Inflammatory macrophage (primary cell): ENCODE results near the gene CRIM1.

Experiments
- DNase-seq, 2 donors: peaks; one replicate each; pipeline ENCODE4 v3.0.0-alpha.2; 2020 to 2022

The CRIM1 gene

DNA sequence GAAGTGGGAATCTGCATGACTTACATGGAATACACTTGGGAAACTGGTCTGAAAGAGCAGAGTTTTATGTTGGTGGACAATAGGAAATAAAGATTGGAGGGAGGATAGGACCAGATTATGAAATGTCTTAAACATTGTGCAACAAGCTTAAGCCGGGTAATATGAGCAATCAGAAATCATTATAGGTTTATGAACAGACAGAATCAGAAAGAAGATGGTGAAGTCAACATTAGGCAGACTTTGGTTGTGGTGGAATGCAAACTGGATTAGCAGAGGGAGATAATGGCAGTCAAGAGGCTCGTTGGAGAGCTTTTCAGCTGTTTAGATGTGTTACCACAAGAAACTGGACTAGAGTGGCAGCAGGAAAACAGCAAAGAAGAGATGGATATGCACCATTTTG, 43.5 kb downstream of the CRIM1 start:
- no peak for DNase-seq

DNA sequence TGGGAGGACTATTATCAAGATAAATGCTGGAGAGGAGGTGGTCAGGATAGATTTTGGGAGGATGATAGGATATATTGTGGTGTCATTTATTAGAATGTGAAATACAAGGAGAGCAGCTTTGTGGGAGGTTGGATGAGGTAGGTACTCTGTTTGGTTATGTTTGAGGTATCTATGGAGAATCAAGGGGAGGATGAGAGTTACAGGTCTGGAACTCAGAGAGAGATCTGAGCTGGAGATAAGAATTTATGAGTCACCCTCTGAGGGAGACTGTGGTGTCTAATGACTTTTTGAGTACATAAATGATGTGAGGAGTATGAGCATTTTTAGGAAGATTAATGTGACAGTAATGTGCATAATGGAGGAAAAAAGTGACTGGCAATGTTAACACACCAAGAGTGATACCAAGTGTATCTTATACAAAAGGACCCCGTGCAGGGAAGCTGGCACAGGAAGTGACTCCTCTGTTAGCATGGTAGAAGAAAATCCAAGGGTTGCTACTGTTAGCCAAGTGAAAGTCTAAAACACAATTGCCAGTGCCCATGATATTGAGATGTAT, 48.2 kb downstream of the CRIM1 start:
- DNase-seq, result no peak

DNA sequence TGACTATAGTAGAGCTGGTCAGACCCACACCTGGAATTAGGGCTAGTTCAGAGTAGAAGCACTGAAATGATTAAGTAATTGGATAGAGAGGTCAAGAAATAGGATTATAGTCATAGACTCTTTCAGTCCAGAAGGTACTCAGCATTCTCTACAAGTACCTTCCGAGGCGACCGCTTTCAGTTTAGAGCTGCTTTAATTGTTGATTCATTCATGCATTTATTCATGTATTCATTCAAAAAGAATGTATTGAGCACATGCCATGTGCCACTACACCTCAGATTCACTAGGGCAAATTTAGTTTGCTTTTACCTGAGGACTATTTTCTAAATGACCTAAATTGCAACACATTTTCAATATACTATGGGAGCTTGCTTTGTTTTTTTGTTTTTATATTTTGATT, 48.7 kb downstream of the CRIM1 start:
- DNase-seq, result no peak

DNA sequence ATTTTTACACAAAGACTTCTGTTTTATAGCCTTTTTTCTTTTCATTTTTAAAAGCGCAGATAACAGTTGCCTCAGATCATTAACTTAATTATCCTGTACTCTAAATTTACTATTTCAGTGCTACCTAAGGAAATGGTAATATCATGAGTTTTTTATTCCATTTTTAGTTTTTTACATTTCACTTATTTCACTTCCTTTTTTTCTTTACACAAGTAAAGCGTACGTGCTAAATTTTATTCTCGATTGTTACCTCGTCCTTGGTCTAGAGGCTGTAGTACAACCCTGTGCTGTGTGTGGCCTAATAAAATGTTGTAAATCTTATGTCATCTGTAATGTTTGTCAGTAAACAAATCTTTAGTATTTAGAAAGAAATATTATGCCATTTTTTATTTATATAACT, 49.2 kb downstream of the CRIM1 start:
- DNase-seq, result no peak

DNA sequence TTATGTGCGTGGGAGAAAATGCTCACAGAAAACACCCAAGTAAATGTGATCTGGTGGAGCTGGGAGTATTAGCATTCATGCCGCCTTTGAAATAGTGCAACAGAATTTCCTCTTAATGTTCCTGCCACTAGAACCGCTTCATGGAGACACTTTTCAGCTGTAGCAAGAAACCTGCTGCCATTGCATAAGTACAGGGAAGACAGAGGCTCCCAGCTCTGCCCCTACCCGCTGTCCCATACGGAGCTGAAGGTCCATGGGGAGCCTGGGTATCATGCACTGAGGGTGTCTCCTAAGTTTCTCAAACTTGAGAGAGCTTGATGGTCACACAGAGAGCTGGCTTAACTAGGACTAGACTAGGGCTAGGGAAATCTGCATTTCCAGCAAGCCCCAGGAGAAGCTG, 49.6 kb downstream of the CRIM1 start:
- DNase-seq, result peak; percentile 11 to 19

DNA sequence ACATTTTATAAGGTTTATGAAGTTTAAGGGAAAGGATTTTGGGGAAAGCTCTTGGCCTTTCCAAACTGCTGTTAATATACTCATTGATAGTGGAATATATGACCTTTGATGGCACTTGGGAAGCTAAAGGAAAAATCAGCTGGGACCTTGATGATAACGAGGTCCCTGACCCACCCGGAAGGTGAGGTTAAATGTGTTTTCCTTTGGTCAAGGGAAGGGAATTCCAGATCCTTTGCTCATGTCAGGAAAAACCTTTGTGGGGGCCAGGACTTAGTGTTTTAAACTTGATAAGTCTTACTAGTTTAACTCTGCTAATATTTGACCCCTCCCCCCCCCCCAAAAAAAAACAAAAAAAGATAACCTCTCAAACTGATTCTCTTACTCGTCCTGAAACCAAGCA, 50.7 kb downstream of the CRIM1 start:
- no peak for DNase-seq

DNA sequence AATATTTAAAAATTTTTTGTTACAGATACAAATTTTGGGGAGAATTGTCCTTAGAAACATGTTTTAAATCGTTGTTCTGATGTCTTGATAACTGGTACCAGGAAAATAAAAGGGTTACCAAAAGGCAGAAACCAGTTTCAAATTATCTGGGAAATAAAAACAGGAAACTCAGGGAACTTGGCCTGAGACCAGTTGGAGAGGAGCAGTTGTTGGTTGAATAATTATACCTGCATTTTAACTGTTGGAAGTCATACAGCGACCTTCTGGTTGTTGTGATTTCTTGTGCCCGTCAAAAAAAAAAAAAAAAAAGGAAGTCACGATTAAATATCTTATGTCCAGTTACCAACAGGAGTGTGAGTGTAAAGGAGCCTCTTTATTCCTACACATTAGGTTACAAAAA, 51.8 kb downstream of the CRIM1 start:
- no peak for DNase-seq

DNA sequence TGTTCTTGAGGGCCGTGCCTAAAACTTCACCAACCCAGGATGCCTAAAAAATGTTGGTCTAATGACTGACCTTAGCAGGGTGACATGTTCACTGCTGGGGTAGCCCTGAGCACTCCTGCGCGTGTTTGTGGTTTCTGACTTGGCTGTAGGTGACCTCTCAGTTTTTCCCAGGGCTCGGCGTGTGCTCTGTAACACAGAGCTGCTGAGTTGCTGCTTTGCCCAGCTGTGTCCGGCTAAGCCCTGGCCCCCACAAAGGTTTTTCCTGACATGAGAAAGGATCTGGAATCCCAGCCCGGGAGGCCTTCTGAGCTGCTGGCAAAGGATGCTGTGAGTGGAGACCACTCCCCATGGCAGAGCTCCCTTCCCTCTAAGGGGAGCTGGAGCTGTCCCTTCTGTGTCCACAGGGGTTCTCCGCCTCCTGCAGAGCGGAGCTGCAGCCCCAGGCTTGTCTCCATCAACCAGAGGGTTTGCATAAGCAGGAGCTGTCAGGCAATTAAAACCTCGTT, 52.7 kb downstream of the CRIM1 start:
- no peak for DNase-seq

DNA sequence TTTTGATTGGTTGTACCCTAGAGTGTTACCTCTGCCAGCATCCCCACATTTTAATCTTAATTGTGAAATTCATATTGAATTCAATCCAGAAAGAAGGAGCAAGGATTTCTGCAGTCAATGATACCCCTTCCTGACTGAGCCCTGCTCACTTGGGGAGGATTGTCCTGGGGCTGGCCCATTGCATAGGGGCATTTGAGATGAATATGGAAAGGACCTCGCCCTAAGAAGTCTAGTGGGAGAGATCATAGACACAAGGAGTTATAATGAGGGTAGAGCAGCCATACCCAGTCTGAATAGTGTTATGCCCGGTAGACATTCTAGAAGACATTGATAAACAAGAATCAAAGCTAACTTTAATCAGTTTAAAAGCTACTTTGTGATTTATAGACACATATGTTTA, 53.8 kb downstream of the CRIM1 start:
- DNase-seq, result no peak

DNA sequence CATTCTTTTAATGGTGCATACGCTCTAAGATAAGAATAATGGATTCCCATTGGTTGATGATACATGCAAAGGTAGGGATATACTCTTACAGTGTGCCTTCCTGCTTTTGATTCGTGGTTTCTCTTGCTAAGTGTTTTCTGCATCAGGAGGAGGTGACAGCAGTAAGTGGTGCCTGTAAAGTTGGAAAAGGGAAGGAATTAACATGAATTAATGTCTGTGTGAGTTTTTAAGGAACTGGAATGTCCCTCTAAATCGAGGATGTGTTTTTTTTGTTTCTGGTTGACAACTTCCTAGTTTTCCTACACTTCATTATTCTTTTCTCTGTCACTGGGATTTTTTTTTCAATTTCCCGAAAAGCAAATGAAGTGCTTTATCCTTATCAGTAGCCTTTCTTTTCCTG, 54.4 kb downstream of the CRIM1 start:
- DNase-seq, result peak; percentile 13 to 17

DNA sequence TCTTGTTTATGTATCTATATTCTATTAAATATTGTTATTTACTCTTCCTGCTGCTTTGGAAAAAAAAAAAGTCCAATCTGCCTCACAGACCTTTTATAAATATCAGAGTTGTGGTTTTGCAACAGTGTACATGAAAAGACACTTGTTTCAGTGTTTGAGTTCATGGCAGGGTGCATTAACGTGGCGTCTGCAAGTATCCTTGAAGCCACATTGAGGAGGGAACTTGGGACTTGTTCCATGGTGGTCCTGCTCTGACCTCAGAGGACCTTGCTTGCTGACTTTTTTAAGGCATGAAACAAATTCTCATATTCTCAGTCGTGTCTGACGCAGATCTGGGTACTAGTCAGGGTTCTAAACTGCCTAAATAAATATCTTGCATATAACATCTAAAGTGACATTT, 55.1 kb downstream of the CRIM1 start:
- DNase-seq, result no peak

DNA sequence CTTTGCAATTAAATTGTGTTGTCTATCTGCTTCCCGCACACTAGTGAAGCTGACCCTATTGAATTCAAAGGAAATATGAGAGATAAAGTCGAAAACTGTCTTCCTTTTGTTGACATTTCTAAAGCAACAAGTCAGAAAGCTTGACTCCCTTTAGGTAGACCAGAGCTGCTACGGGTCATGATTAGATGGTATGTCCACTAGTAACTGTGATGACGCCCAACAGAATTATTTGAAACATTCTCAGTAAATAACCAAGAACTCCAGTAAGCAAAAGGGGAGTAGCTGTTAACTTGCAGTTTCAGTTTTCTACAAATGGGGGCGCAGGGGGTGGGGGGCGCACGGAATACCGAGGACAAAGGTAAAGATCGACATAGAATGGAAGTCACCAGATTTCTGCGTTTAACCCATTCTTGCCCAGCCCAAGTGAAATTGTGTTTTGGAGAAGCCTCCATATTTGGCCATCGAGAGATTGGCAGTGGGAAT, 56.4 kb downstream of the CRIM1 start:
- no peak for DNase-seq

DNA sequence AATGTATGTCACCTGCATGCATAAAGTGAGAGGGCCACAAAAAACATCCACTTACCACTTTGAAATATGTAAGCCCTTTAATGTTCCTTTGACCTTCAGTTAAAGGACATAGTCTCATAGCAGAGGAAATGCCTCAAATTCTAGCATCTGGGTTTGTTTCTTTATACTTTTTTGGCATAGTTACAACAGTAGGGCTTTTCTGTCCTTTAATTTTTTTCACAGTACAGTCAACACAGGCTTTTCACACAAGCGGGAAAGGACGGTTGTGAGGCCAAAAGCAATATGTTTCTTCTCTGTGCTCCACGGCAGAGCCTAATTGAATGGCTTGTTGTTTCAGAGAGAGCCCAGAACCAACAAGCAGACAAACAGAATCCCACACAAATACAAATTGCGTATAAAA, 57.6 kb downstream of the CRIM1 start:
- no peak for DNase-seq

DNA sequence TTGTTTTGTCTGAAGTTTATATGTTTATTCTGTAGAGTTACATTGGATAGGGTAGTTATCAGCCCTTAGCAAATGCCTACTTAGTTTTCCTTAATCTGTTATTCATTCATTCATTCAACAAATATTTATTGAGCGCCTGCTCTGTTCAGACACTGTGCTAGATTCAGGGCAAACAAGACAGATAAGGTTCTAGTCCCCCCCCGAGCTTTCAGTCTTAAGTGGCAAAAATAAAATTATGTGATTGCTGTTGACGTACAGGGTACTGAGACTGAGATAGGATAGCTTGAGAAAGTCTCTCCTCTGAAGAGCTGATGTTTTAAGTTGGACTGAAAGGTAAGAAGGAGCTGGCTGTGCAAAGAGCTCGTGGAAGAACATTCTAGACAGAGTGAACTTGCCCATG, 58.7 kb downstream of the CRIM1 start:
- DNase-seq, result no peak

DNA sequence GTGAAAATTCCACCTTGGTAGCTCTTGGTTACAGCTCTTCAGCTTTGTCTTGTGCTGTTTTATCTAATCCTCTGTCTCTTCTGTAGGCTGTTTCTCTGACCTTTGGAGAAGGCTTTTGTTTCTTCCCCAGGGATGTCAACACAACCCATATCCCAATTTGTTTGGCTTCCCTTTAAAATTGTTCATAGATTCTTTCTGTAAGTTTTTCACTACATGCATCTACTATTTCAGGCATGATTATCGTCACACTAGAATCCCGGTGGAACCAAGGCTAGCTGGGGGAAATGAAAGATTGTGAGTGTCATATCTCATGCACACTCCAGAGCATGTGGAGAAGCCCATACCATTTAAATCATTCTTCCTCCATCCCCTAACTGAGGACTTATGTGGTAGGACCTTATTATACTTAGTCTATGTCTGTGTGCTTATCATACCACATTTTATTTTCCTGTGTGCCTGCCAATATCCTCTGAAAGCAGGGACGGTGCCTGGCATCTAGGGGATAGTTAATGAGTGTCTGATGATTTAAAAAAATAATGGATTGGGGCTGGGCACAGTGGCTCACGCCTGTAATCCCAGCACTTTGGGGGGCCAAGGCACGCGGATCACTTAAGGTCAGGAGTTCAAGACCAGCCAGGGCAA, 59.9 kb downstream of the CRIM1 start:
- DNase-seq, result no peak

DNA sequence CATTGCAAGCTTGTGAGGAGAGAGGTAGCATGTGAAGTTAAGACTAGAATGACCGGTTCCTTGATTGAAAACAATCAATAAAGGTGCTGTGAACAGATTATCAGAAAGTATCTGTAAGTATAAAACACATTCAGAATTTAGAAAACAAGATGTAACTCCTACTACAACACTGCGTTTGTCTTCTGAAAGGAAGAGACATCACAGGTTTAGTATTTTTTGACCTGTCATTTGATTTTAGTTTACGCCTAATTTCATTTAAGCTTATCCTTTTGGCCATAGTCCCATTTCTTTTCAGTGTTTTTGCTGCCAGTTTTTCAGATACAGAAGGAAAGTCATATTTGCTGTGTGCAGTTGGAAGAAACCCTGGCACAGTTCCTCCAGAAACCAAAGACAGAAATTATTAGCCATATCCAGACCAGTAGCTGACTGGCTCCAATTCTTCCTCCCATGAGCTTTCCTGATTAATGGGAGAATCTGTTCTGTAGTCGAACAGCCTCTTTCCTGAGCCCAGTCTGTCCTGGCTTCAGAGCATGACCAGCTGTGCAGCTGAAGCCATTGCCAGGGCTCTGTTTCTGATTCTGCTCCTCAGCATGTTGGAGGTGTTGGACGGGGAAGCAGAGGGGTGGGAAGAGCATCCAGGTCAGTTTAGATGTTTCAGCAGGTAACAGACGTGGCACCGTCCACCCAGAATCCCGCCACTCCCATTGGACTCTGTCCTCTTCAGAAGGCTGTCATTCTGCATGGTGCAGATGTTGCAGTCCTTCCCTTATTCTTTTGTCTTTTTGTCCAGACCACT, 61.0 kb downstream of the CRIM1 start:
- no peak for DNase-seq

DNA sequence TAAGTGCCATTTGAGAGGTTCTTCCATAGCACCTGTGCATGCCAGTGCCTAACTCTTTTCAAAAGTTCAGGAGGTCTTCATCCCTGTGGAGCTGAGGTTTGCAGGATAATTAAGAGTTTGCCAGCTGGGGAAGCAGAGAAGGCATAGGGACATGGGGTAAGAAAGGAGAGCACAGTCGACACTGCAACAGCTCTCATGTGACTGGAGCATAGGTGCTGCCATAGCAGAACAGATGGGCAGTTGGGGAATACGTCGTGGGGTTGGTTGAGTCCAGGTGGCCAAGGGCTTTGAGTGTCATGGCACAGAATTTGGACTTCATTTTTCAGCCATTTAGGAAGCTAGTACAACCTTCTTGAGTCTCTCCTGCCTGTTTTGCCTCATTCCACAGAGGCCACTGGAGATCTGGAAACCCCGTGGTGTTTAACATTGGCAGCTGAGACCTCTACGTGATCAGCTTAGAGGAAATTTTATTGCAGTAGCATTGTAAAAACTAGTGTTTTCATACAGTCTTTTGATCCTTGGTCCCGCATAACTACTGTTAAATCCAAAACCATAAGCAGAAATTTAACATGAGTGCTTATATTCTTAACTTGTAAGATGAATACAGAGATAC, 65.1 kb downstream of the CRIM1 start:
- no peak for DNase-seq

DNA sequence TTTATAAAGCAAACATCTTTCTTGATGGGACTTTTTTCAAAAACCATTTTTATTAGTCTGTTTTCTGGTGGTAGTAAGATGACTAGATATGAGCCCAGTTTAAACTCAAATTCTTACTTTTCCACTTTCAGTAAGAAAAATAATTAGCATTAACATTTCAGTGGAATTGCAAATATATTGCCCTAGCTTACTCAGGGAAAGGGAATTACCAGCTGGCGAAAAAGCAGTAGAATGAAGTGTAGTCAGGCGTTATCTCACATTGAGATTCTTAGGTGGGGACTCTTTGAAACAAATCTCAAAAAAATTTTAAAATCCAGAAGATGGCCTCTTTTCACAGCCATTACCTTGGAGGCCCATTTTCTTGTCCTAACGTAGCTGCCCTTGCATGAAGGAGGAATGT, 65.8 kb downstream of the CRIM1 start:
- no peak for DNase-seq

DNA sequence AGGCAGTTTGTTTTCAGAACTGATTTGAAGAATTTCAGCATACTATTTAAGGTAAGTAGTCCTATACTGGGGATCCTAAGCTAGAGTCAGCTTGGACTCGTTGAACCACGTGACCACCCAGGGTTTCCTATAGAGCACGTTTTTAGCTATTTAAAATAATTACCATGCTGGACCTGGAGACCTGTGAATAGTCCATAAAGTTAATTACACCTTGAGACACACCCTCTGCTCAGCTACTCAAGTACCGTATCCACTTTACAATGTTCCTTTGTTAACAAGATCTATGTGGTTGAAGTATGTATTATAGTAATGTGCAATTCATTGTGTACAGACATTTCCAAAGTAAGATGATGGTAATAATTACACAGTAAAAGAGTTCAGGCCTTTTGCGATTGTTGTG, 67.6 kb downstream of the CRIM1 start:
- no peak for DNase-seq

DNA sequence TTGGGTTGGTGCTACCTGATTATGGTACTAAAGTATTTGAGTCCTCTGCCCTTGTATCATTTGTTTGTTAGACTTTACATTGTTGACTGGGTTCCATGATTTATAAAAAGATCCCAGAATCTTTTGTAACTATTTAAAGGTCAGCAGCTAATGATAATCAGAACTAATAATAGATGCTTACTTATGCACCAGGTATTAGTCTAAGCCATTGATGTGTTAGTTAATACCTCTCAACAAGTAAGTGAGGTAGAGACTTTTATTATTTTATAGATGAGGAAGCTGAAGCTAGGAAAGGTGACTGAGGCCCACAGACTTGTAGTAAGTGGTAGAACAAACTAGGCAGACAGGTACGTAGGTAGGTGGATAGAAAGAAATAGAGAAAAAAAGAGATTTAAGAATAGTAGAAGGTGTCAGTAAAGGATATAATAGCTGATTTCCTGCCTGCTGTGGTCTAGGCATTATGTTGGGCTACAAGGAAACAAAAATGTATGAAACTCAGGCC, 68.1 kb downstream of the CRIM1 start:
- DNase-seq, result no peak

DNA sequence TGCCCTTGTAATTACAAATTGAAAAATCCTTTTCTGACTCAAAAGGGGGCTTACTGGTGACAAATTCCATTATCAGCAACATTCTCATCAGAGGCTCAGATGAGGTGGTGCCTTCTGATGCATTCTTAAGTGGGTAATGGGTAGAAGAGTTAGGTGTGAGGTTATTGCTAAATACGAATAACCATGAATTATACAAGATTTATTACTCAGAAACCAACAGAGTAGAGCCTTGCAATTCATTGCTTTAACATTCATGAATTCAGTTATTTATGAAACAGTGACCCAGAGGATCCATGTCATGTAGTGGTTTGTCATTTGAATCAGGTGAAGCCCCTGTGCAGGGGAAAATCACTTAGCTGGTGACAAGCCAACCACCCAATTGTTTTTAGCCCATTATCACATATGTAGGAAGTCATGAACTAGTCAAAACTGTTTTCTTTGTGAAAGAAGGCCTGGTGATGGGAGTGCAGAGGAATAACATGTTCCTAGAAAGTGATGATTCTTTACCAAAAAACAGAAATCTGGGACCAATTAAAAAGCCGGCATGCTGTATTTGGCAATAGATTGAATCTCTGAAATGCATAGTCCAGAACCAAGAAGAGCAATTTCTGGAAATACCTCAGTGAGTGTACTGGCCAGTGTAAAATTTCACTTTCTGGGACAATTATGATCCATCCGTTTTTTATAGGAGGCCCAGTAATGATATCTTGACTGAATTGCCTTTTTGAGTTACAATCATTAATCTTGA, 70.2 kb downstream of the CRIM1 start:
- no peak for DNase-seq

DNA sequence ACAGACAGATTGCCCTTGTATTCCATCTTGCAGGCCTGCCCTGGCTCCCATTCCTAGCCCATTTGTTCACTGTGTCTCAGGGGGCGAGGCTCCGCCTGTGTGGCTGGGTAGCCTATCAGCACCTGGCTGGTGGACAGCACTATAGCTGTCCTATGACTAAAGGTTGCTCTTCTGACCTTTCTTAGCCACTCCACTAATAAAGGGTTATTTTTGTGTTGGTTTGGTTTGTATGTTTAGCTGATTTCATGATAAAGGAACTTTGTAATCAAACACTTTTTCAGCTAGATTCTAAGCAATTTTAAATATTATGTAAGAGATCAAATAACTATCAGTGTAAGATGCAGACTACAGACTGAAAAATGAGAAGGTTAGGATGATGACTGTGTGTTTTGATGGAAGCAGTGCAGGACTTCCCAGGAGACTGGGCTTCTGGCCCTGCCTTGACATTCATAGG, 72.2 kb downstream of the CRIM1 start:
- DNase-seq, result no peak
